GM18505 (cell line): ENCODE data around the gene SRP68.
"Not testable (repeated sequence)": the region's sequence is repeated elsewhere in the genome, so short reads cannot be mapped to it uniquely, and the experiment has no call there.

ENCODE experiments used
- ATAC-seq: cut with Tn5 transposase; IDR thresholded peaks from one replicate; pipeline ENCODE4 v1.9.1; 2021; ENCODE audit not compliant: unreplicated experiment
- POLR2A ChIP-seq: IDR thresholded peaks from 4 replicates; pipeline ENCODE4 v1.6.1; 2011; ENCODE audit warnings: borderline replicate concordance; ENCODE audit not compliant: insufficient read depth, insufficient read length; ENCODE audit errors: extremely low read depth

SRP68 gene

DNA sequence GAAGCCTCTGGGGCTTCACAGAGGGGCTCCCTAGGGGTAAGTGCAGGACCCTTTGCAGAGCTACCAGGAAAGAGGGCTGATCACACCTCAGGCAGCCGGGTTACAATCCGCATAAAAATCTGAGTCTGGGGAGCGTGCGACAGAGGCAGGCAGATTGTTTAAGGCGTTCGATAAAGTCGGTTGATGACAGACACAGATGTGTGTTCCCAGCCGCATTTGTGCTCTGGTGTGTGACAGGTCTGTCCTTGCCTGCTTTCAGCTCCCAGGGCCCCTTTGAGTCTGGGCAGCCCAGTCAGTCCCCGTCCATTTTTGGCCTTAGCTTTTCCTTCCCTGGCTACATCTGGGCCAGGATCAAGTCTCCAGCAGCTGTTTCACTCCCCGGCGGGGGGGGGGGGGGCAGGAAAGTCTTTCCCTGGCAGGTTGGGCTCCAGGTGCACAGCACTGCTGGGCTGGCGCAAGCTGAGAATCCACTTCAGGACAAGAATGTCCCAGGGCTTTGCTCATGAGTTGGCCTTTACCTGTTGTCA is 5.3 kb upstream of the SRP68 start:
- TF ChIP-seq POLR2A: no peak
- ATAC-seq: no peak

GRCh38 chr17:76076765-76077583 is 4.7 kb upstream of the SRP68 start:
- ATAC-seq: no peak
- TF ChIP-seq POLR2A: no peak

DNA sequence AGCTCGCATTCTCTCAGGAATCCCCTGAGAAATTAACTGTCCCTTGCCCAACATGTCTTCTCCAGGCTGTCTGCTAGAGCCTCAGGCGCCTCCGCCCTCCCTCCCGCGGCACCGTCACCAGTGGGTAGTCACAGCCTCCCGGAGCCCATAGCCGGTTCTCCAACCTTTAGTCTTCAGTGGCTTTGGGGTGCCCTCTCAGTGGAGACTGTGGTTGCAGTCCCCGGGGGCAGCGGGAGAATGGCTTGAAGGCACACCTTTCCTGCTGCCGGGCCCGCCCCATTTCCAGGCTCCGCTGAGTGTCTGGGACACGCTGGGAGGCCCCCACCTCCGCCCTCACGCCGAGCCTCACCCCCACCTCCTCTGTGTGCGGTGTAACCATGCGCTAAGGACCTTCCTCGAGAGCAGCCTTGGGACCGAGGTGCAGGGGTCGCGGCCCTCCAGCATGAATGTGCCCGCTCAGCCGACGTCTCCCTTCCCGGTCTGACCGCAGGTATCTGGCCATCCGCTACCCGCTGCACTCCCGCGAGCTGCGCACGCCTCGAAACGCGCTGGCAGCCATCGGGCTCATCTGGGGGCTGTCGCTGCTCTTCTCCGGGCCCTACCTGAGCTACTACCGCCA is 3.9 kb upstream of the SRP68 start:
- no peak for TF ChIP-seq POLR2A
- ATAC-seq: no peak

DNA sequence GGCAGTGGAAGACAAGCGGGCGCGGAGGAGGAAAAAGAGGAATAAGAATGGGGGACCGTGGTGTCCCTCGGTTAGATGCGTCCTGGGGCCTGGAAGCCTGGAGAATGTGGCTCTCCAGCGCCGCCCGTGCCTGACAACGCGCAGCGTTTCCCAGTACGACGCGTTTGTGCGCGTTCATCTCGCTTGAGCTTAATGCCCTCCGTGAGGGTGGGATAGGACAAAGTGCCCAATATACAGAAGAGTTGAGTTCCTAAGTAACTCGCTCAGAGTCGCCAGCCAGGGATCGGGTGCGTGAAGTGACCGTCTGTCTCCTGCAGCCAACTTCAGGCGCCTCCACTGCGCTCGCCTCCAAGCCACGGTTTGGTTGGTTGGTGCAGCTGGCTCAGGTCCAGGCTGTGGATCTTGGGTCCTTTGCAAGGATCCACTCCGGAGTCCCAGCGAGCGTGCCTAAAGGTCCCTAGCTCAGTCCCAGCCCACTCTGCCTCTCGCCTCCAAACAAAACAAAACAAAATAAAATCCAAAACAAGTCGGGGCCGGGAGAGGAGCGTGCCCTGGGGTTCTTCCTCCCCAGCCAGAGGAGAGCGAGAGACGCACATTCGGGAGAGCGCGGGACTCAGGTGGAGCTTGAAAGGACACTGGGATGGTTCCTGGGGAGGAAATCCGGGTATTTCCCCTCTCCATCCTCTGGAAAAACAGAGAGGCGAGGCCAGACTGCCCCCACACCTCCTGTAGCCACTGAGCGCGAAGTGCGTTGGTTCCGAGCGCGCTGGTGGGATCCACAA is 3.2 kb upstream of the SRP68 start:
- ATAC-seq: no peak
- no peak for TF ChIP-seq POLR2A

GRCh38 chr17:76074390-76075363 is 2.4 kb upstream of the SRP68 start, which contains the start of gene GALR2:
GALR2 (plus strand) TSS chr17:76074781; CDS start chr17:76074884, 103 bp downstream.
- no peak for TF ChIP-seq POLR2A
- ATAC-seq: no peak

DNA sequence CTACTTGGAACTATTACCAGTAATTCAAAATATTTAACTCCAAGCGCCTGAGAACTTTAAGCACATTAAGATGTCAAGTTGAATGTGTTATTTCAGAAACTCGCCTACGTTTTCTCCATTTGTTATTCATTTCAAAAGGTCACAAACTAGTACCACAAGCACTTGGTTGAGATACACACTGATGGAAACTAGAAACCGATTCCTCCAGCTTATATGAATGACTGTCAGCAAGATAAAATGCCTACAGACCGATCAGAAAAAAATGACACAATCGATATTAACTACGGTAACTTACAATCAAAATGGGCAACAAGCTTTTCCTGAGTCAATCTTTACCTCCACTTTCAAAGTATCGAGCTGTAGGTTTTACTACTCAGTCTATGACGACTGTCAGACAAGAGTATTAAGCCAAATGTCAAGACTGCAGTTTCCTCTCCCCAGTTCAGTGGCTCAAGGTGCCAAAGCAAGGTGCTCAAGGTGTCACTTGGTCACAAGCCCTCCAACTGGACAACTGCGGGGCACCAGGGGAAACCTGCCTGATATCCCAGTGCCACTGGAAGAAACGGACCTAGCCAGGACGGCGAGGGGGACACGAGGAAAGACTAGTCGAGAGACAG is 678 bp downstream of the SRP68 start:
- ATAC-seq: no peak
- TF ChIP-seq POLR2A: no peak

DNA sequence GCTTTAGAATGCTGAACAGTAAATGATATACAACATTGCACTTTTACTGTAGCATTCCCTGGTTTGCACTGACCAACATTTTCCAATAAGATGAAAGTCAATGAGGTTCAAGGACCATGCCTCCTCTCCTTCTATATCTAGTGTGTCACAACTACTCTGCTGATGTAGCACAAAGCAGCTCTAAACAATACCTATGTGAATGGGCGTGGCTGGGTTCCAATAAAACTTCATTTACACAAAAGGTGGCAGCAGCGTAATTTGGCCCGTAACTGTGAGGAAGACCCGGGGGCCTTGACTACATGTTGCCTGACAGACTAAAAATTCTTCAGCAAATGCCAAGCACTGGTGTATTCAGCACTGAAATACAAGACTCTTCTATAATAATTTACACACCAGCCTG is 6.5 kb downstream of the SRP68 start:
- no peak for ATAC-seq
- no peak for TF ChIP-seq POLR2A

- ATAC-seq: no peak
- TF ChIP-seq POLR2A: no peak
Observed at GRCh38 chr17:76063875-76064546, 8.3 kb downstream of the SRP68 start.

GRCh38 chr17:76058264-76058663 is 14.1 kb downstream of the SRP68 start:
- ATAC-seq: not testable (repeated sequence)

GRCh38 chr17:76056882-76057281 is 15.4 kb downstream of the SRP68 start:
- no peak for ATAC-seq
- no peak for TF ChIP-seq POLR2A

DNA sequence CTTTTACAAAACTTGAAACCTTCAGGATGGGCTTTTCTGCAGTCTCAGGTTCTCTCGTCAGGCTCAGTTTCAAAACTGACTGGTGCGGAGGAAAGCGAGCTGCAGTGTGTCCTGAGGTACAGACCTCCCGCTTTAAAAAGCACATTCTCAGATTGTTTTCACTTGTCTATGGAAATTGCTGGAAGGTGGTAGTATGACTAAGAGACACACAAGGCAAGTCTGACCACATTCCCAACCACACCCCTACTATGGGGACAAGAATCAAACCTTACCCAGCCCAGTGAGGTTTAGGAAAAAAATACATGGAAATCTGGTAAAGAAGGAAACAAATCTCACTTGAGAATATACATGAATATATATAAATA is 18.2 kb downstream of the SRP68 start:
- no peak for ATAC-seq
- TF ChIP-seq POLR2A: no peak

GRCh38 chr17:76053246-76054111 is 18.8 kb downstream of the SRP68 start:
- no peak for TF ChIP-seq POLR2A
- ATAC-seq: no peak
